Measurements from ENCODE around the gene SLC22A23.

The SLC22A23 gene

GRCh38 chr6:3383525-3383924, 73.3 kb downstream of the SLC22A23 start:
- H3K4me3 ChIP-seq (ENCODE audit: low read length) = no peak overlapping the region
- H3K9ac ChIP-seq (ENCODE audit: low read length) = no peak overlapping the region
- no peak for DNase-seq
- TF ChIP-seq CTCF (IDR thresholded peaks at IDR 0.05; ENCODE audit: low read length) (no peak), EZH2phosphoT487 (IDR thresholded peaks at IDR 0.05; ENCODE audit: low read length) (no peak), EZH2 (optimal IDR thresholded peaks at IDR 0.05; ENCODE audit: low read depth, low read length) (no peak)
- H3K9me2 ChIP-seq (replicated peaks; ENCODE audit: insufficient read depth, low read length) = no peaks in the 10 kb centered on the region
- no peaks in the 10 kb centered on the region for H3F3A ChIP-seq (ENCODE audit: insufficient read depth, low read length)
- H3K27me3 ChIP-seq (replicated peaks; ENCODE audit: insufficient read depth, low read length) = no peaks in the 10 kb centered on the region
- no peak overlapping the region for H2AFZ ChIP-seq (ENCODE audit: low read length)
- no peaks in the 10 kb centered on the region for H3K36me3 ChIP-seq (replicated peaks; ENCODE audit: insufficient read depth, low read length)
- H3K4me1 ChIP-seq (ENCODE audit: low read length) = no peaks in the 10 kb centered on the region
- no peaks in the 10 kb centered on the region for H3K9me3 ChIP-seq (replicated peaks; ENCODE audit: insufficient read depth, low read length)
- H3K27ac ChIP-seq (ENCODE audit: low read length) = no peak overlapping the region
- no peak overlapping the region for H3K4me2 ChIP-seq (ENCODE audit: low read depth, low read length)
- no peaks in the 10 kb centered on the region for H3K79me2 ChIP-seq (ENCODE audit: low read length)
- H4K20me1 ChIP-seq (ENCODE audit: insufficient read depth, low read length) = no peaks in the 10 kb centered on the region

- no peaks in the 10 kb centered on the region for H3K36me3 ChIP-seq (replicated peaks; ENCODE audit: insufficient read depth, low read length)
- H3K9me2 ChIP-seq (replicated peaks; ENCODE audit: insufficient read depth, low read length) = no peaks in the 10 kb centered on the region
- H4K20me1 ChIP-seq (ENCODE audit: insufficient read depth, low read length) = no peaks in the 10 kb centered on the region
- H3K27me3 ChIP-seq (replicated peaks; ENCODE audit: insufficient read depth, low read length) = no peaks in the 10 kb centered on the region
- no peaks in the 10 kb centered on the region for H3K9me3 ChIP-seq (replicated peaks; ENCODE audit: insufficient read depth, low read length)
- H3K4me1 ChIP-seq (ENCODE audit: low read length) = no peaks in the 10 kb centered on the region
- no peaks in the 10 kb centered on the region for H3K79me2 ChIP-seq (ENCODE audit: low read length)
- no peak for TF ChIP-seq EZH2 (optimal IDR thresholded peaks at IDR 0.05; ENCODE audit: low read depth, low read length)
- no peak for TF ChIP-seq CTCF (IDR thresholded peaks at IDR 0.05; ENCODE audit: low read length)
- TF ChIP-seq EZH2phosphoT487 (IDR thresholded peaks at IDR 0.05; ENCODE audit: low read length) = no peak
- no peak overlapping the region for H3K9ac ChIP-seq (ENCODE audit: low read length)
- H3F3A ChIP-seq (ENCODE audit: insufficient read depth, low read length) = no peaks in the 10 kb centered on the region
- H3K4me2 ChIP-seq (ENCODE audit: low read depth, low read length) = no peak overlapping the region
- H3K4me3 ChIP-seq (ENCODE audit: low read length) = no peak overlapping the region
- no peak for DNase-seq
- H2AFZ ChIP-seq (ENCODE audit: low read length) = no peak overlapping the region
- no peak overlapping the region for H3K27ac ChIP-seq (ENCODE audit: low read length)
Observed at GRCh38 chr6:3382326-3383279, 74.2 kb downstream of the SLC22A23 start.

GRCh38 chr6:3381233-3381921, 75.5 kb downstream of the SLC22A23 start:
- Histone ChIP-seq H3K27ac (ENCODE audit: low read length) (no peak overlapping the region), H4K20me1 (ENCODE audit: insufficient read depth, low read length) (no peaks in the 10 kb centered on the region), H3K9me2 (replicated peaks; ENCODE audit: insufficient read depth, low read length) (no peaks in the 10 kb centered on the region), H3K79me2 (ENCODE audit: low read length) (no peaks in the 10 kb centered on the region), H3K36me3 (replicated peaks; ENCODE audit: insufficient read depth, low read length) (no peaks in the 10 kb centered on the region), H3K4me3 (ENCODE audit: low read length) (no peak overlapping the region), H3K27me3 (replicated peaks; ENCODE audit: insufficient read depth, low read length) (no peaks in the 10 kb centered on the region), H2AFZ (ENCODE audit: low read length) (no peak overlapping the region), H3K9ac (ENCODE audit: low read length) (no peak overlapping the region), H3K4me2 (ENCODE audit: low read depth, low read length) (no peak overlapping the region), H3F3A (ENCODE audit: insufficient read depth, low read length) (no peaks in the 10 kb centered on the region), H3K4me1 (ENCODE audit: low read length) (no peaks in the 10 kb centered on the region), H3K9me3 (replicated peaks; ENCODE audit: insufficient read depth, low read length) (no peaks in the 10 kb centered on the region)
- TF ChIP-seq CTCF (IDR thresholded peaks at IDR 0.05; ENCODE audit: low read length) (no peak), EZH2 (optimal IDR thresholded peaks at IDR 0.05; ENCODE audit: low read depth, low read length) (no peak)
- DNase-seq = no peak

Data from MM.1S (cell line).